Testis (tissue), 2 donors: ENCODE data around the gene CCDC7.

Experiments
- POLR2A ChIP-seq: fragments of 450-650 bp; IDR thresholded peaks from one replicate; pipeline ENCODE4 v1.6.1; 2017; ENCODE audit warnings: antibody characterized with exemption, mild to moderate bottlenecking, moderate library complexity
- TF ChIP-seq, protein P1 (sequence below), 3 experiments: fragments of 450-650 bp in 2 of 3; fragments of 200-600 bp in 1 of 3; sonication (generic) in 1 of 3; IDR thresholded peaks; one replicate each; pipeline ENCODE4 v1.5.1; 2016 to 2019; ENCODE audit warnings: antibody characterized with exemption in 3 of 3, mild to moderate bottlenecking in 2 of 3, moderate library complexity in 1 of 3

GRCh38 chr10:32687546-32687945 is 241.6 kb downstream of the CCDC7 start:
- no peak for TF ChIP-seq POLR2A
- TF ChIP-seq, protein P1, sequence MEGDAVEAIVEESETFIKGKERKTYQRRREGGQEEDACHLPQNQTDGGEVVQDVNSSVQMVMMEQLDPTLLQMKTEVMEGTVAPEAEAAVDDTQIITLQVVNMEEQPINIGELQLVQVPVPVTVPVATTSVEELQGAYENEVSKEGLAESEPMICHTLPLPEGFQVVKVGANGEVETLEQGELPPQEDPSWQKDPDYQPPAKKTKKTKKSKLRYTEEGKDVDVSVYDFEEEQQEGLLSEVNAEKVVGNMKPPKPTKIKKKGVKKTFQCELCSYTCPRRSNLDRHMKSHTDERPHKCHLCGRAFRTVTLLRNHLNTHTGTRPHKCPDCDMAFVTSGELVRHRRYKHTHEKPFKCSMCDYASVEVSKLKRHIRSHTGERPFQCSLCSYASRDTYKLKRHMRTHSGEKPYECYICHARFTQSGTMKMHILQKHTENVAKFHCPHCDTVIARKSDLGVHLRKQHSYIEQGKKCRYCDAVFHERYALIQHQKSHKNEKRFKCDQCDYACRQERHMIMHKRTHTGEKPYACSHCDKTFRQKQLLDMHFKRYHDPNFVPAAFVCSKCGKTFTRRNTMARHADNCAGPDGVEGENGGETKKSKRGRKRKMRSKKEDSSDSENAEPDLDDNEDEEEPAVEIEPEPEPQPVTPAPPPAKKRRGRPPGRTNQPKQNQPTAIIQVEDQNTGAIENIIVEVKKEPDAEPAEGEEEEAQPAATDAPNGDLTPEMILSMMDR (IDR thresholded peaks at IDR 0.05), result no peak
